ENCODE results near the gene TULP3. TPM values are rescaled to one million over a fixed set of nuclear protein-coding genes. Genes with fewer than 3 reads are reported as not detected.

Gene TULP3, protein sequence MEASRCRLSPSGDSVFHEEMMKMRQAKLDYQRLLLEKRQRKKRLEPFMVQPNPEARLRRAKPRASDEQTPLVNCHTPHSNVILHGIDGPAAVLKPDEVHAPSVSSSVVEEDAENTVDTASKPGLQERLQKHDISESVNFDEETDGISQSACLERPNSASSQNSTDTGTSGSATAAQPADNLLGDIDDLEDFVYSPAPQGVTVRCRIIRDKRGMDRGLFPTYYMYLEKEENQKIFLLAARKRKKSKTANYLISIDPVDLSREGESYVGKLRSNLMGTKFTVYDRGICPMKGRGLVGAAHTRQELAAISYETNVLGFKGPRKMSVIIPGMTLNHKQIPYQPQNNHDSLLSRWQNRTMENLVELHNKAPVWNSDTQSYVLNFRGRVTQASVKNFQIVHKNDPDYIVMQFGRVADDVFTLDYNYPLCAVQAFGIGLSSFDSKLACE
- total RNA-seq, result 17.4 and 19.3 TPM in 2 replicates

DNA sequence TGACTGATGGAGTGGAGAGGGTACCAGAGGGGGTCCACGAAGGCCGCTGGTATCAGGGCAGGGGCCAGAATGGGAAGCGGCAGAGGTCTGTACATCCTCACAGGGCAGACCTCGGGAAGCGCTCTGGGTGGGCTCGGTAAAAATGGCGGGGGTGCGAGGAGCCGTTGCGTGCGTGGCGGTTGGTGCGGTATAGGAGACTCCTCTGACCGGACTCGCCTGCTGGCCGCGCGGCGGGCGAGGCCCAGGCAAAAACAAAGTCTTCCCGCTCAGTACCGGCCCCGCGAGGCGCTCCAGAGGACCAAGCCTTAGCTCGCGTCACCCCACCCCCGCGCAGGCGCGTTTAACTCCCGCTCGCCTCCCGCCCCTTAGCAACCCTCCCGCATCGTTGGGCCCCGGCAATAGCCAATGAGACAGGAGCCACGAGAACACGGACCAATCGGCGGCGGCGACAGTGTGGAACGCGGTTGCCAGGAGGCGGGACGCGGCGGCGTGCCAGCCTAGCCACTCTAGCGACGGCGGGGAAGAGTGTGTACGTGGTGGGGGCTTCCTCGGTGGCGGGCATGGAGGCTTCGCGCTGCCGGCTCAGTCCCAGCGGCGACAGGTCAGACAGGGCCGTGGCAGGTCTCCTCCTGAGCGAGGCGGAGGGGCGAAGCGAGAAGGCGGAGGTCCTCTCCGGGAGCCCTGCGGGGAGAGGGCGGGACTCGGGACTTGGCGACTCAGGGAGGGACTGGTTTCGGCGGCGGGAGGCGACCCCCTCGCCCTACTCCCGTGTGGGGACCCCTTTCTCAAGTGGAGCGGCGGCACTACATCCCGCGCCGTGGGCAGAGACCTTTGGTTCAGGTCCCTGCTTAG is at the start of gene TULP3:
TSS of gene TULP3 (plus strand) at position 504 of the 852 bp plus-strand sequence. CDS start at position 561, 57 bp downstream.

DNA sequence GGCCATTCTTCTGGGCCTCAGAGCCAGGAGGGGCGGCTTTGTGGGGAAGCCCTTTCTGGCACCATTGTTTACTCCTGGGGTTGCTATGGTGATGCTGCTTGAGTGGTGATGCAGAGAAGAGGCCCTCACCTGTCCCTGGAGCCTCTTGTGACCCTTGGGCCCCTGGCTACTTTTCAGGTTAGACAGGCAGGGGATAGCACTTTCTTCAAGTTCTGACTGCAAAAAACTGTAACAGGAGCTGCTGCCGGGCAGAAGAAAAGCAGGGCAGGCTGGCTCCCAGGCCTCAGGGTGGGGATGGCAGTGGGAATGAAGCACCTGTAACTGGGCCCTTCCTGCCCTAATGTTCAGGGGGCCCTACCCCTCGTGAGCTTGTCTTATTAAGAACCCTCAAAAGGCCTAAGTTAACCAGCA is 33.7 kb upstream of the TULP3 start, which contains the start of gene TEX52:
TSS of gene TEX52 (minus strand) at position 19 of the 411 bp plus-strand sequence. CDS start at position 6, 13 bp downstream.

DNA sequence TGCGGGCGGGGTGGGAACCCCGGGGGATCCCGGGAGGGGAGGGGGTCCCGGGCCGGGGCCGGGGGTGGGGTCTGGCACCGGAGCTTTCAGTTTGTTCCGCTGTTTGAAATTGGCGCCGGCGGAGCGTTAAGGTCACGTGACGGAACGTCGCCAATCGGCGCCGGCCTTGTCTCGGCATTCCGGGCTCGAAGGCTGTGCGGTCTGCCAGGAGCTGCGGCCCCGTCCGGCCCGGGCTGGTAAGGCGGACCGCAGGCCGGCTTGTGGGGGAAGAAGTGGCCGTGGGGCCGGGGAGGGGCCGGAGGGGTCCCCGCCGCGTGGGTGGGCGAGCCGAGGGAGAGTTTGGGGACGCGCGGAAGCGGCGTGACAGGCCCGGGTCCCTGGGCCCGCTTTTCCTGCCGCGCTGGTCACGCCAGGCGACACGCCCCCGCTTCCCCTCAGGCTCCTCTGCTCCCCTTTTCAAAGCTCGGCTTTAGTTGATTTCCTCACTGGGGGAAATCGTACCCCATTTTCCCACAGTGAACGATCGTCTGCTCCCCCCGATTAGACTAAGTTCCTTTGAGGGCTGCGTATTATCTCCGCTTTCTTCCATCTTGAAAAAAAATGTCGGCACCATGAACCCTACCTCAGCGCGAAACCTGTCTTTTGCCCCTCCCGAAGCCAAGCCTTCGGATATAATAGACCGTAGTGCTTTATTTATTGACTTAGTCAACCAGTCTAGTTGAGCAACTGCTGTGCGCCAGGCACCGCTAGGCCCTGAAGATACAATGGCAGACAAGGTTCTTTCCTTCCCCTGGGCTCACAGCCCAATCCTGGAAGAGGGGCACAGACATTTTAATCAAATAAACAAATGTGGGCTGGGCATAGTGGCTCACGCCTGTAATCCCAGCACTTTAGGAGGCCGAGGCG is 13.4 kb upstream of the TULP3 start, which contains the start of the genes FOXM1 and RHNO1:
TSS of gene FOXM1 (minus strand) at position 128 of the 906 bp plus-strand sequence. CDS start 2,696 bp downstream, outside the sequence.
TSS of gene RHNO1 (plus strand) at position 177 of the 906 bp plus-strand sequence. CDS start 8,144 bp downstream, outside the sequence.

DNA sequence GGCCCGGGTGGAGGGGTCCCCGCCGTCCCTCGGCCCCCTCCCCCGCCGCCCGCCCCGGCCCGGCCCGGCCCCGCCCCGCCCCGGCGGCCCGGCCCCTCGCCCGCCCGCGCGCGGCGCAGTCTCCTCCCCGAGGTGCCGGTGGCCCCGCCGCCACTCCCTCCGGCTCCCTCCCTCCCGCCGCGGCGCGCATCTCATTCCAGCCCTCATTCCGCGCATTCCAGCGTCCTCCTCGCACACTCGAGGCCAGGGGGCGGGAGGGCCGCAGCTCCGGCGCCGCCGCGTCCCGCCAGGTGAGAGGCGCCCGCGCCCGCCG is 68.5 kb downstream of the TULP3 start, which contains the start of gene TEAD4:
TSS of gene TEAD4 (plus strand) at position 206 of the 313 bp plus-strand sequence.

Other genes with a start within 250 kb of the TULP3 start
- gene FKBP4, start 95.9 kb upstream of the TULP3 start, total RNA-seq, result 24.7 and 32.0 TPM in 2 replicates
- gene ITFG2, start 78.2 kb upstream of the TULP3 start, total RNA-seq, result 8.9 and 12.9 TPM in 2 replicates
- not detected in 2 replicates for gene NRIP2, start 55.9 kb upstream of the TULP3 start, total RNA-seq
- under 0.01 TPM in 1 of 2 replicates, not detected in the other for gene TEX52, start 33.9 kb upstream of the TULP3 start, total RNA-seq
- 1.3 TPM in 2 replicates for gene FOXM1, start 13.7 kb upstream of the TULP3 start, total RNA-seq
- 18.3 and 18.5 TPM in 2 replicates for gene RHNO1, start 13.7 kb upstream of the TULP3 start, total RNA-seq
- gene TEAD4, start 68.5 kb downstream of the TULP3 start, total RNA-seq, result 17.5 and 18.4 TPM in 2 replicates
- 120 and 128 TPM in 2 replicates for gene TSPAN9, start 186.5 kb downstream of the TULP3 start, total RNA-seq